SK-N-SH (cell line): ENCODE measurements around the gene ARHGEF25. TPM values are rescaled to one million over a fixed set of nuclear protein-coding genes. Genes with fewer than 3 reads are reported as not detected.
"Not testable (repeated sequence)": the region's sequence is repeated elsewhere in the genome, so short reads cannot be mapped to it uniquely, and the experiment has no call there.

Source experiments
- CTCF ChIA-PET: fragments of 300-600, 350-600 bp; formaldehyde crosslinking; extraction: SDS; loops from one replicate; lab custom pipeline; 2021; lab: Yijun Ruan, JAX
- POLR2A ChIA-PET: fragments of 350-600 bp; sonication (Branson Sonifier 250); formaldehyde crosslinking; extraction: SDS; loops from one replicate; lab custom pipeline; 2020; ENCODE audit warnings: antibody characterized with exemption, inconsistent platforms; lab: Yijun Ruan, JAX
- DNase-seq: peaks from one replicate; pipeline ENCODE4 v3.0.0; 2012
- H2AFZ ChIP-seq: fragments of 200-600 bp; sonication (generic); 2 replicates; pipeline ENCODE4 v1.8.1; 2016; ENCODE audit warnings: antibody characterized with exemption, mild to moderate bottlenecking, low read depth
- H3F3A ChIP-seq: fragments of 200-600 bp; sonication (generic); replicated peaks from 2 replicates; pipeline ENCODE3; 2016; ENCODE audit warnings: antibody characterized with exemption, mild to moderate bottlenecking; ENCODE audit not compliant: insufficient read depth
- H3K27ac ChIP-seq, 2 experiments: fragments of 200-500 bp in 1 of 2; fragments of 200-600 bp in 1 of 2; sonication (Bioruptor generic) in 1 of 2; sonication (generic), shearing (Covaris generic) in 1 of 2; 2 replicates each; pipeline versions ENCODE4 v1.5.1 to v1.6.1; 2014 to 2016; ENCODE audit warnings: low read depth in 2 of 2, inconsistent platforms in 1 of 2, low read length in 1 of 2, mild to moderate bottlenecking in 1 of 2, mixed read lengths in 1 of 2
- H3K27me3 ChIP-seq: fragments of 200-600 bp; sonication (generic), shearing (Covaris generic); 2 replicates; pipeline ENCODE4 v1.6.1; 2016; ENCODE audit warnings: mixed run types; ENCODE audit not compliant: insufficient read depth
- H3K36me3 ChIP-seq, 2 experiments: fragments of 200-500 bp in 1 of 2; fragments of 200-600 bp in 1 of 2; sonication (Bioruptor generic) in 1 of 2; sonication (generic) in 1 of 2; replicated peaks in 1 of 2; 2 replicates each; pipeline versions ENCODE3 to v1.5.1; 2014 to 2016; ENCODE audit warnings: low read length in 1 of 2, mild to moderate bottlenecking in 1 of 2; ENCODE audit not compliant: insufficient read depth in 2 of 2, control insufficient read depth in 1 of 2
- H3K4me1 ChIP-seq, 2 experiments: fragments of 200-500 bp in 1 of 2; fragments of 200-600 bp in 1 of 2; sonication (Bioruptor generic) in 1 of 2; sonication (generic), shearing (Covaris generic) in 1 of 2; 2 replicates each; pipeline versions ENCODE4 v1.5.1 to v1.6.1; 2014 to 2016; ENCODE audit warnings: low read depth in 1 of 2, low read length in 1 of 2, mixed run types in 1 of 2; ENCODE audit not compliant: insufficient read depth in 2 of 2, control insufficient read depth in 1 of 2
- H3K4me2 ChIP-seq: fragments of 200-600 bp; sonication (generic), shearing (Covaris generic); 2 replicates; pipeline ENCODE4 v1.6.1; 2017; ENCODE audit warnings: mixed run types
- H3K4me3 ChIP-seq, 2 experiments: fragments of 200-500 bp in 1 of 2; fragments of 200-600 bp in 1 of 2; sonication (Bioruptor generic) in 1 of 2; sonication (generic), shearing (Covaris generic) in 1 of 2; 2 replicates each; pipeline versions ENCODE4 v1.5.1 to v1.8.1; 2014 to 2016; ENCODE audit warnings: low read depth in 2 of 2, inconsistent platforms in 1 of 2, low read length in 1 of 2, mild to moderate bottlenecking in 1 of 2, mixed read lengths in 1 of 2, moderate library complexity in 1 of 2
- H3K79me2 ChIP-seq: fragments of 200-600 bp; sonication (generic); 2 replicates; pipeline ENCODE4 v1.8.1; 2017; ENCODE audit warnings: mild to moderate bottlenecking; ENCODE audit not compliant: insufficient read depth
- H3K9ac ChIP-seq: fragments of 200-600 bp; sonication (generic); 2 replicates; pipeline ENCODE4 v1.6.1; 2017; ENCODE audit warnings: mixed run types
- H3K9me2 ChIP-seq: fragments of 200-600 bp; sonication (generic); 2 replicates; pipeline ENCODE4 v1.6.1; 2017; ENCODE audit warnings: mixed run types
- H3K9me3 ChIP-seq: fragments of 200-600 bp; sonication (generic); 2 replicates; pipeline ENCODE4 v1.6.1; 2017; ENCODE audit warnings: mixed run types, mild to moderate bottlenecking, moderate library complexity
- H4K20me1 ChIP-seq: fragments of 200-600 bp; sonication (generic); 2 replicates; pipeline ENCODE4 v1.6.1; 2017; ENCODE audit warnings: mild to moderate bottlenecking, mixed run types; ENCODE audit not compliant: insufficient read depth
- CHD2 ChIP-seq: fragments of 150-350 bp; IDR thresholded peaks from 2 replicates; pipeline ENCODE4 v1.6.1; 2018; ENCODE audit warnings: low read length; ENCODE audit not compliant: partially characterized antibody
- EP300 ChIP-seq, 2 experiments: IDR thresholded peaks; 2 replicates each; pipeline versions ENCODE4 v1.4.0 to v1.6.1; 2012; ENCODE audit warnings: borderline replicate concordance in 1 of 2, low read depth in 1 of 2, low read length in 1 of 2
- EZH2phosphoT487 ChIP-seq: fragments of 200-600 bp; sonication (generic); IDR thresholded peaks from 2 replicates; pipeline ENCODE4 v1.6.1; 2017; ENCODE audit warnings: low read depth, mixed run types, mild to moderate bottlenecking, antibody characterized with exemption, moderate library complexity, borderline replicate concordance
- FOSL2 ChIP-seq: IDR thresholded peaks from 2 replicates; pipeline ENCODE4 v1.4.0; 2012; ENCODE audit warnings: low read depth, mild to moderate bottlenecking, moderate library complexity, borderline replicate concordance
- GABPA ChIP-seq: IDR thresholded peaks from 2 replicates; pipeline ENCODE4 v1.4.0; 2012; ENCODE audit warnings: low read depth, mild to moderate bottlenecking
- JUND ChIP-seq: IDR thresholded peaks from 2 replicates; pipeline ENCODE4 v1.4.0; 2012
- NRF1 ChIP-seq: IDR thresholded peaks from 2 replicates; pipeline ENCODE4 v1.6.1; 2012; ENCODE audit warnings: low read depth, mild to moderate bottlenecking, low read length
- RCOR1 ChIP-seq: fragments of 150-350 bp; IDR thresholded peaks from 2 replicates; pipeline ENCODE4 v1.6.1; 2017; ENCODE audit warnings: antibody characterized with exemption, low read length
- RFX5 ChIP-seq: IDR thresholded peaks from 2 replicates; pipeline ENCODE4 v1.6.1; 2012; ENCODE audit warnings: mild to moderate bottlenecking, improper control_type of control experiment, low read length
- SIN3A ChIP-seq: IDR thresholded peaks from 2 replicates; pipeline ENCODE4 v1.6.1; 2012; ENCODE audit warnings: low read depth, mild to moderate bottlenecking, low read length, moderate library complexity, borderline replicate concordance
- SMC3 ChIP-seq: IDR thresholded peaks from 2 replicates; pipeline ENCODE4 v1.6.1; 2012; ENCODE audit warnings: low read depth, low read length, improper control_type of control experiment
- TAF1 ChIP-seq: IDR thresholded peaks from 2 replicates; pipeline ENCODE4 v1.6.1; 2012; ENCODE audit warnings: low read depth, mild to moderate bottlenecking, low read length, moderate library complexity, borderline replicate concordance
- TCF12 ChIP-seq: IDR thresholded peaks from 2 replicates; pipeline ENCODE4 v1.4.0; 2012
- TEAD4 ChIP-seq: IDR thresholded peaks from 2 replicates; pipeline ENCODE4 v1.4.0; 2012; ENCODE audit warnings: mild to moderate bottlenecking, borderline replicate concordance; ENCODE audit not compliant: insufficient read depth
- USF1 ChIP-seq: IDR thresholded peaks from 2 replicates; pipeline ENCODE4 v1.4.0; 2012; ENCODE audit warnings: low read depth, borderline replicate concordance
- WGBS: methylation state at CpG from one replicate; pipeline ENCODE4 v1.1.6; 2017; ENCODE audit warnings: low lambda C conversion rate; 5-methylcytosine and 5-hydroxymethylcytosine counted together
- polyA plus RNA-seq, 3 experiments: library from polyadenylated mRNA; depleted of rRNA; stranded (reverse); fragments of >200 nt; gene quantifications; 2 replicates each; pipeline ENCODE4 v1.2.3, GENCODE V29; 2012
- TF ChIP-seq, protein P1 (sequence below): IDR thresholded peaks from 2 replicates; pipeline ENCODE4 v1.4.0; 2012; ENCODE audit warnings: low read depth
- TF ChIP-seq, protein P2 (sequence below): fragments of 150-350 bp; IDR thresholded peaks from 2 replicates; pipeline ENCODE4 v1.6.1; 2017; ENCODE audit warnings: antibody characterized with exemption, low read length, low read depth, borderline replicate concordance
- TF ChIP-seq, protein P3 (sequence below): IDR thresholded peaks from 2 replicates; pipeline ENCODE4 v1.4.0; 2012; ENCODE audit warnings: low read depth, borderline replicate concordance
- TF ChIP-seq, protein P4 (sequence below): fragments of 150-350 bp; IDR thresholded peaks from 2 replicates; pipeline ENCODE4 v1.6.1; 2016; ENCODE audit warnings: mild to moderate bottlenecking, low read depth, low read length
- TF ChIP-seq, protein P5 (sequence below): IDR thresholded peaks from 2 replicates; pipeline ENCODE4 v1.6.1; 2012; ENCODE audit warnings: mild to moderate bottlenecking, low read depth, low read length, moderate library complexity

Gene ARHGEF25
- polyA plus RNA-seq, 1 of the 3 experiments (the other 2 are of a cell fraction), result 48.1 TPM

DNA sequence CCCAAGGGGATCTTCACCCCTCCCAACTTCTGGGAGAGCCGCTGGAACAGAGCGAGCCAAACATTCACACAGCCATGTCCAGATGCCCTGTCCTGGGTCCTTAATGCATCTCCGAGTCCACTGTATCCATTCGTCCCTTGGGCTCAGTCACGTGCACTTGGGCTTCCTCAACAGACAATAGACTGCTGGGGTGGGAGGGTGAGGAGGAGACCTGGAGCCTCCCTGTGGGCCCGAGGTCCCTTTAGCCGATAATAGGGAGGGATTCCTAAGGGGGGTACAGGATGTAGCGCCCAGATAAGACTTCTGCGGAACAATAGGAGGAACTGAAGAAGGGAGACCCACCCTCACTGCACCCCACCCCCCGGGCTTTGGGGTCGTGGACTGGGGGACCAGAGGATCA is 6.7 kb downstream of the ARHGEF25 start:
- no peaks in the 10 kb centered on the region for H3K27me3 ChIP-seq
- H3F3A ChIP-seq, result peaks cover 4% of the 10 kb centered on the region
- H4K20me1 ChIP-seq, result no peaks in the 10 kb centered on the region
- CTCF ChIA-PET, result interaction anchor here (11.0 kb wide), 1 partner anchor 35 kb away, joined by 298 read pairs; no protein-coding TSS in a partner anchor
- H3K4me3 ChIP-seq, result no peak overlapping the region
- TF ChIP-seq, protein P1, sequence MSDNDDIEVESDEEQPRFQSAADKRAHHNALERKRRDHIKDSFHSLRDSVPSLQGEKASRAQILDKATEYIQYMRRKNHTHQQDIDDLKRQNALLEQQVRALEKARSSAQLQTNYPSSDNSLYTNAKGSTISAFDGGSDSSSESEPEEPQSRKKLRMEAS, result no peak
- TF ChIP-seq, protein P2, sequence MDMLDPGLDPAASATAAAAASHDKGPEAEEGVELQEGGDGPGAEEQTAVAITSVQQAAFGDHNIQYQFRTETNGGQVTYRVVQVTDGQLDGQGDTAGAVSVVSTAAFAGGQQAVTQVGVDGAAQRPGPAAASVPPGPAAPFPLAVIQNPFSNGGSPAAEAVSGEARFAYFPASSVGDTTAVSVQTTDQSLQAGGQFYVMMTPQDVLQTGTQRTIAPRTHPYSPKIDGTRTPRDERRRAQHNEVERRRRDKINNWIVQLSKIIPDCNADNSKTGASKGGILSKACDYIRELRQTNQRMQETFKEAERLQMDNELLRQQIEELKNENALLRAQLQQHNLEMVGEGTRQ, result no peak
- TF ChIP-seq TAF1, result no peak
- no peak for TF ChIP-seq SIN3A
- TF ChIP-seq TCF12, result no peak
- no peak for TF ChIP-seq GABPA
- TF ChIP-seq EZH2phosphoT487, result no peak
- no peak for TF ChIP-seq CHD2
- no peak for TF ChIP-seq USF1
- TF ChIP-seq, protein P3, sequence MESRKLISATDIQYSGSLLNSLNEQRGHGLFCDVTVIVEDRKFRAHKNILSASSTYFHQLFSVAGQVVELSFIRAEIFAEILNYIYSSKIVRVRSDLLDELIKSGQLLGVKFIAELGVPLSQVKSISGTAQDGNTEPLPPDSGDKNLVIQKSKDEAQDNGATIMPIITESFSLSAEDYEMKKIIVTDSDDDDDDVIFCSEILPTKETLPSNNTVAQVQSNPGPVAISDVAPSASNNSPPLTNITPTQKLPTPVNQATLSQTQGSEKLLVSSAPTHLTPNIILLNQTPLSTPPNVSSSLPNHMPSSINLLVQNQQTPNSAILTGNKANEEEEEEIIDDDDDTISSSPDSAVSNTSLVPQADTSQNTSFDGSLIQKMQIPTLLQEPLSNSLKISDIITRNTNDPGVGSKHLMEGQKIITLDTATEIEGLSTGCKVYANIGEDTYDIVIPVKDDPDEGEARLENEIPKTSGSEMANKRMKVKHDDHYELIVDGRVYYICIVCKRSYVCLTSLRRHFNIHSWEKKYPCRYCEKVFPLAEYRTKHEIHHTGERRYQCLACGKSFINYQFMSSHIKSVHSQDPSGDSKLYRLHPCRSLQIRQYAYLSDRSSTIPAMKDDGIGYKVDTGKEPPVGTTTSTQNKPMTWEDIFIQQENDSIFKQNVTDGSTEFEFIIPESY, result no peak
- no peak for TF ChIP-seq NRF1
- no peak for TF ChIP-seq RFX5
- TF ChIP-seq SMC3, result no peak
- TF ChIP-seq, protein P4, sequence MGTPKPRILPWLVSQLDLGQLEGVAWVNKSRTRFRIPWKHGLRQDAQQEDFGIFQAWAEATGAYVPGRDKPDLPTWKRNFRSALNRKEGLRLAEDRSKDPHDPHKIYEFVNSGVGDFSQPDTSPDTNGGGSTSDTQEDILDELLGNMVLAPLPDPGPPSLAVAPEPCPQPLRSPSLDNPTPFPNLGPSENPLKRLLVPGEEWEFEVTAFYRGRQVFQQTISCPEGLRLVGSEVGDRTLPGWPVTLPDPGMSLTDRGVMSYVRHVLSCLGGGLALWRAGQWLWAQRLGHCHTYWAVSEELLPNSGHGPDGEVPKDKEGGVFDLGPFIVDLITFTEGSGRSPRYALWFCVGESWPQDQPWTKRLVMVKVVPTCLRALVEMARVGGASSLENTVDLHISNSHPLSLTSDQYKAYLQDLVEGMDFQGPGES, result no peak
- TF ChIP-seq JUND, result no peak
- TF ChIP-seq RCOR1, result no peak
- TF ChIP-seq TEAD4, result no peak
- TF ChIP-seq EP300 (IDR thresholded peaks at IDR 0.05; ENCODE audit: borderline replicate concordance in 1 of 2, low read depth in 1 of 2, low read length in 1 of 2), result no peak
- TF ChIP-seq, protein P5, sequence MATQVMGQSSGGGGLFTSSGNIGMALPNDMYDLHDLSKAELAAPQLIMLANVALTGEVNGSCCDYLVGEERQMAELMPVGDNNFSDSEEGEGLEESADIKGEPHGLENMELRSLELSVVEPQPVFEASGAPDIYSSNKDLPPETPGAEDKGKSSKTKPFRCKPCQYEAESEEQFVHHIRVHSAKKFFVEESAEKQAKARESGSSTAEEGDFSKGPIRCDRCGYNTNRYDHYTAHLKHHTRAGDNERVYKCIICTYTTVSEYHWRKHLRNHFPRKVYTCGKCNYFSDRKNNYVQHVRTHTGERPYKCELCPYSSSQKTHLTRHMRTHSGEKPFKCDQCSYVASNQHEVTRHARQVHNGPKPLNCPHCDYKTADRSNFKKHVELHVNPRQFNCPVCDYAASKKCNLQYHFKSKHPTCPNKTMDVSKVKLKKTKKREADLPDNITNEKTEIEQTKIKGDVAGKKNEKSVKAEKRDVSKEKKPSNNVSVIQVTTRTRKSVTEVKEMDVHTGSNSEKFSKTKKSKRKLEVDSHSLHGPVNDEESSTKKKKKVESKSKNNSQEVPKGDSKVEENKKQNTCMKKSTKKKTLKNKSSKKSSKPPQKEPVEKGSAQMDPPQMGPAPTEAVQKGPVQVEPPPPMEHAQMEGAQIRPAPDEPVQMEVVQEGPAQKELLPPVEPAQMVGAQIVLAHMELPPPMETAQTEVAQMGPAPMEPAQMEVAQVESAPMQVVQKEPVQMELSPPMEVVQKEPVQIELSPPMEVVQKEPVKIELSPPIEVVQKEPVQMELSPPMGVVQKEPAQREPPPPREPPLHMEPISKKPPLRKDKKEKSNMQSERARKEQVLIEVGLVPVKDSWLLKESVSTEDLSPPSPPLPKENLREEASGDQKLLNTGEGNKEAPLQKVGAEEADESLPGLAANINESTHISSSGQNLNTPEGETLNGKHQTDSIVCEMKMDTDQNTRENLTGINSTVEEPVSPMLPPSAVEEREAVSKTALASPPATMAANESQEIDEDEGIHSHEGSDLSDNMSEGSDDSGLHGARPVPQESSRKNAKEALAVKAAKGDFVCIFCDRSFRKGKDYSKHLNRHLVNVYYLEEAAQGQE, result no peak
- no peak for TF ChIP-seq FOSL2
- TF ChIP-seq, all 33 proteins: peak for 0
- Histone ChIP-seq H3K9me3 (no peaks in the 10 kb centered on the region), H3K79me2 (no peaks in the 10 kb centered on the region), H3K9me2 (no peaks in the 10 kb centered on the region), H3K4me2 (no peak overlapping the region), H3K9ac (no peak overlapping the region), H3K4me1 (peaks cover 0 to 13% of the 10 kb centered on the region in 2 experiments; a peak in 1 of 4 replicates), H3K36me3 (peaks cover 0 to 32% of the 10 kb centered on the region in 2 experiments), H2AFZ (no peak overlapping the region), H3K27ac (no peak overlapping the region)
- DNase-seq, result no peak
- WGBS, result 83% methylated on average over 10 of the region's 11 CpGs
- POLR2A ChIA-PET, result no interaction called here

GRCh38 chr12:57618431-57618830 is 7.2 kb downstream of the ARHGEF25 start:
- H2AFZ ChIP-seq, H3K27me3 ChIP-seq, H3K4me2 ChIP-seq, H3K9ac ChIP-seq, H3K79me2 ChIP-seq, H3K9me2 ChIP-seq, H4K20me1 ChIP-seq, DNase-seq, POLR2A ChIA-PET, H3K4me3 ChIP-seq, H3K9me3 ChIP-seq, H3K27ac ChIP-seq, H3F3A ChIP-seq: not testable (repeated sequence)
- 96% methylated on average over 6 of the region's 6 CpGs for WGBS
- Histone ChIP-seq H3K36me3 (peaks cover 0 to 29% of the 10 kb centered on the region in 2 experiments), H3K4me1 (peaks cover 0 to 11% of the 10 kb centered on the region in 2 experiments; a peak in 1 of 4 replicates)
- CTCF ChIA-PET, result interaction anchor here (5.9 to 11.0 kb wide), 2 partner anchors 14 to 36 kb away, joined by 80 to 298 read pairs; partner anchors contain the start of gene B4GALNT1
